Left renal pelvis (tissue), 4 donors: ENCODE results near the gene COMP. TPM values are rescaled to one million over a fixed set of nuclear protein-coding genes. Genes with fewer than 3 reads are reported as not detected.

Source experiments
- DNase-seq, 4 donors: peaks; one replicate each; pipeline ENCODE4 v3.0.0-alpha.2; 2013; ENCODE audit warnings: low read depth in 4 of 4, low spot score in 3 of 4
- polyA plus RNA-seq, 4 donors: library from polyadenylated mRNA; unstranded; fragments of 120-200 nt; gene quantifications; one replicate each; pipeline ENCODE4 v1.2.1, GENCODE V29; 2013; ENCODE audit not compliant: insufficient read length in 4 of 4

Gene COMP
- polyA plus RNA-seq, 4 donors = 0.20 to 0.45 (median 0.29) TPM

GRCh38 chr19:18754501-18754900 is 36.6 kb downstream of the COMP start:
- DNase-seq = no peak

GRCh38 chr19:18751571-18751970 is 39.5 kb downstream of the COMP start:
- no peak for DNase-seq

DNA sequence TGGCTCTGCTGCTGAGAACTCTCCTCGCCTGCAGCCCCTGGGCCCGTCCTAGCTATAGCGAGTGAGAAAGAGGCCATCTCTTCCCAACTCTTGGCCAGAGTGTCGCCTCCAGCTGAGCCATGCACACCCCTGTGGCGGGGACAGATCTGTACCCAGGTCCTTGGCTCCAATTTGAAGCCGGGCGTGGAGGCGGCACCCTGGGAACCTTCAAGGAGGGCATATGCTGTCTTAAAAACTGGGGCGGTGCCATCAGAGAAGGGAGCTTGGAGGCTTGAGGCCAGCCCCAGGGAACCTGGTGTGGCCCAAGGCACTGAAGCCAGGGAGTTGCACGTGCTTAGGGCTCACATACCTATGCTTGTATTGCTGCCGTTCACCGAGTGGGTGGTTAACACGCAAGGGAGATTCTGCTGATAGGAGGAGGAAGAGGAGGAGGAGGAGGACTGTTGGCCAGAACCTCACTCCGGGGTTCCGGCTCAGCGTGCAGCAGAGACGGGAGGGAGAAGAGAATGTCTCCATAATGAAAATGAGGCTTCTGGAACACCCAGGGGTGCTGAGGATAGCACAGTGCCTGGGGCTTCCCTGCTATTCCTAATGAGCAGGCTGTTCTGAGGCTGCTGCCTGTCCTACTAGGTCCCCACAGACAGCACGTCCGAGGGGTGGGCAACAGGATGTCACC is 40.7 kb downstream of the COMP start:
- DNase-seq = no peak

- no peak for DNase-seq
These were observed 41.5 kb downstream of the COMP start for GRCh38 chr19:18749362-18750231.

- DNase-seq = no peak
These were observed 44.4 kb downstream of the COMP start for GRCh38 chr19:18746401-18747325.

DNA sequence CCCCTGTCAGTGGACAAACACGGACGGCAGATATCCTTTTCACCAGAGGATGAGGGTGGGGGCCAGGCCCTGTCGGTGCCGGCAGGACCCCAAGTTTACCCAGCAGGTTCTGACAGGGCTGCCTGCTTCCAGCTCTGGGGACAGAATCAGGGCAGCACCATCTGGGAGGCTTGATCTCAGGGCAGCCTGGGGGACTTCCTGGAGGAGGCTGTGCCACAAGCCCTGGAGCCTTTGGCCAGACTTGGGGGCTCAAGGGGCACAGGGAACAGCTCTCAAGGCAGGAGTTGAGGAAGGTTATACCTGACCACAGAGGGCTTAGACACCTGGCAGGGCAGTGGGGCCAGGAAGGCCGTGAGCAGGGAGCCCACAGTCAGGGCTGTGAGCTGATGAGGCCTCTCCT is 45.2 kb downstream of the COMP start:
- no peak for DNase-seq

DNA sequence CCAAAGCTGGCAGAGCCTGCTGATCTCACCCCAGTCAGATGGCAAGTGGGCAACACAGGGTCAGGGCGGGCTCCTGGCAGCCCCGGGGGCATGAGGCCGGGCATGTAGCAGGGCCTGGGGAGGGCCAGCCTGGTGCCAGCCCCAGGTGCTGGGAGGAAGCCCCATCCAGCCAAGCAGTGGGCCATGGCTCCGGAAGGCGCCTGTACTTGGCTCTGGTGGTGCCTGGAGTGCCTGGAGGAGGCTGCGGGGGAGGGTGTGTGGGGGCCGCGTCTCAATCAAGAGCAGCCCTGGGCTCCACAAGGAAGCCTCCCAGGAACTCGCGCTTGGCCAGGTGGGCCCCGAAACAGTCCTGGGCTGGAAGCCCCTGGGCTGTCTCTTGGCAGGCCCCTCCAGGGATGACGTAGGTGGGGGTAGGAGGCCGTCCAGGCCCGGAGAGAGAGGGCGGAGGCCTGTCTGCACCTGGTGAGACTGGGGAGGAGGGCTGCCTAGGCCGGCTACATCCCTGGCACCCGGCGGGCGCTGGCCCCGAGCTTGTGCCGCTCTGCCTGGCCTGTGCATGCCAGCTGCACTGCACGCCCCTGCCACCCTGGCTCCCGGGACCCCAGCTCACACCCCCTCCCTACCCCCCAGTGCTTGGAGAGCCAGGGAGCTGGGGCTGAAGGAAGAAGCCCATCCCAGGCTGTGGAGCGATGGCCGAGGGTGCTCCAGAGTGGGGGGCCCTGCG is 45.9 kb downstream of the COMP start:
- peak in 2 of 4 donors; percentile 55 to 67 for DNase-seq

DNA sequence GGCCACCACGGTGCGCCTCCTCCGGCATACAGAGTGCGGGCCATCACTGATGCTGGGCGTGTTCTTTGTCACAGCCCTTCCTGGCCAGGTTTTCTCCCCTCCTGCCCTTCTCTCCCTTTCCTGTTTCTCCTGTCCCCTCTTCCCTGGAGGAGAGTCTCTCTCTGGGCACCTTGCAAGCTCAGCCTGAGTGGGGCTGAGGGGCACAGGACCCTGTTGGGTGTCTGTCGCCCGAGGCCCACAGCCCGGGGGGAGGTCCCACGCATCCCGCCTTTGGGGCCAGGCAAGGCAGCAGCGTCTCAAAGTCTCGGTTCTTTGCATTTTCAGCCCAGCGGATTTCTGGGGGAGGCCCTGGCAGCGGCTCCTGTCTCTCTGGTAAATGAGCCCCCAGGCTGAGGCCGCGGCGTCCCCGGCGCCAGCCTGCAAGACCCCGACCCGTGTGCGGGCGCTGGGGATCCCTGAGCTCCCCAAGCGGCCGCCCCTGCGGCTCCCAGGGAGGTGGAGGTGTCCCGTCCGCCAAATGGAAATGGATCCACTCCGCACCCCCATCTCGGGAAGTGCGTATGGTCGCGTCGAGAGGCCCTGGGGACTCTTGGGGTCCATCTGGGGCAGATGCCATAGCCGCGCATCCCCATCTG is 47.2 kb downstream of the COMP start:
- no peak for DNase-seq

DNA sequence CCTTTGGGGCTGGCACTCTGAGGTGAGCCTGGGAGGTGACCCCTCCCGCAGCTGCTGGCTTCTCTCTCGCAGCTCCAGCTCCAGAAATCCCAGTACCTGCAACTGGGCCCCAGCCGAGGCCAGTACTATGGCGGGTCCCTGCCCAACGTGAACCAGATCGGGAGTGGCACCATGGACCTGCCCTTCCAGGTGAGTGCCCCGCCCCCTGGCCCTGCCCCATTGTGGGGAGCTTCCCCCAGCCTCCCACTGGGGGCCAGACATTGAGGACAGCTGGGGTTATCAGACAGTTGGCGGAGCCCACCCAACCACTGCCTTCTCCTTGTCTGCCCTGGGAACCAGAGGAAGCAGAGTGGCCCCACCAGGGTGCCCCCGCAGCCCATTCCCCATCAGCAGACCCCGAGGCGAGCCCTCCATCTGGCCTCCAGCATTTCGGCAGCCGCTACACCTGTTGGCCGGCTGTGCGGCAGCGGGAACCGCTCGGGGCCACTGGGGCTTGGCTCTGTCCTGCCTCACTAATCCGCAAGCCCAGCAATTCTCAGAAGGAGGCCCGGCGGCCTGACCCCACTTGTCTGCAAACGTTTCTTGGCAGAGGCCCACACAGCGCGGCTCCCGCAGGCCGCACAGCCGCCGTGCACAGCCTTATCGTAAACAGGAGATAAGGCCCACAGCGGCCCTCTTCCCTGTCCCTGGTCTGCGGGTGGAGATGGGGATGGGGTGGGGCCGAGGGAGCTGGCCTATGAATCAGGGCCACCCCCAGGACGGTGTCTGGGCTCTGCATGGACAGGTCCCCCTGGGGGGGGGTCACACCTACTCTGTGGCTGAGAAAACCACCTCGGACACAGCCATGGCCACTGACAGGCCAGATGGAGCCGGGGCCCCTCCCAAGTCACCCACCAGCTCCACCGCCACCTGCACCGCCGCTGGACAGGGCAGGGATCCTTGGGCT is 48.0 kb downstream of the COMP start:
- no peak for DNase-seq

DNA sequence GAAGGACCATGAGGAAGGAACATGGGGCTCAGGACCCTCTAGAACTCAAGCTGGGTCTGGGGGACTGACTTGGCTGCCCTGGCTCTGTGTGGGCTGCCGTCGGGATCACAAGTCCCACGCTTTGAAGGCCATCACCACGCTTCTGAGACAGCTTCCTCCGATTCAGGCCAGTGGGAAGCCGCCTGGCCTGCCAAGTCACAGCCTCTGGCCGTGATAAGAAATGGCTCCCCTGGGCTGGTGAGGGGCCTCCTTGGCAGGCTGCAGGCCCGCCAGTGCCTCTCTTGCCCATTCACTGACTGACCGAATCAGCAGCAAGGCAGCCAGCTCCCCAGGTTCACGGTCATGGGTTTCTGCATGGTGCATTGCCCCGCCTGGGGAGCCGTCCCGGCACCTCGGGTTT is 48.8 kb downstream of the COMP start:
- no peak for DNase-seq

- DNase-seq = no peak
These were observed 49.7 kb downstream of the COMP start for GRCh38 chr19:18741124-18742121.

DNA sequence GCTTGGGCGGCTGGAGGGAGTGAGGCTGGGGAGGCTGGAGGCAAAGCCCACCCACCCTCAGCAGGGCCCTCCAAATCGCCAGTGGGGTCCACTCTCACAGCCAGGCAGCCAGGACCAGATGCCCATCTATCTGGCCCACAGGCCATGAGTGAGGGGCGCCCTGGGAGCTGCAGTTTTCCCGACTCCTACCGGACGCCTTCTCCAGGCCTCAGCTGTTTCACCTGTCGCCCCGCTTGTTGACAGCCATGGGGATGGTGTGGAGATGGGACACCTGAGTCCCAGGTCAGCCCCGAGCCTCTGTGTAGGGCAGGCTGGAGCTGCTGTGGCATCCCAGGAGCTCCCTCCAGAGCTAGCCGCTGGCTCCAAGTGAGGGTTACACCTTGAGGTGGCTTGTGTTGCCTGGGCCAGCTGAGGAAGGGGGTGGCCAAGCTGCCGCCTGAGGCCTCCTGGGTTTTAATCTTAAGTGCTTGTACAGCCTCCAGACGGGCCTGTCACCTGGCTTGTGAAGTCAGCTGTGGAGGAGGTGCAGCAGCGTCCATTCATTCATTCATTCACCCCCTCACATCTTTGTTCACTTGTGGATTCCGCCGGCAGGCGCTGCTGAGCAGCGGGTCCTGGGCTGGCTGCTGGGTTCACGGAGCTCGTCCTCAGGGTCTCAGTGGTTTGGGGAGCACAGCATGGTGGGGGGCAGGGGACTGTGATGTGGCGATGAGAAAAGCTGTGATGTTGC is 52.0 kb downstream of the COMP start:
- DNase-seq = no peak

DNA sequence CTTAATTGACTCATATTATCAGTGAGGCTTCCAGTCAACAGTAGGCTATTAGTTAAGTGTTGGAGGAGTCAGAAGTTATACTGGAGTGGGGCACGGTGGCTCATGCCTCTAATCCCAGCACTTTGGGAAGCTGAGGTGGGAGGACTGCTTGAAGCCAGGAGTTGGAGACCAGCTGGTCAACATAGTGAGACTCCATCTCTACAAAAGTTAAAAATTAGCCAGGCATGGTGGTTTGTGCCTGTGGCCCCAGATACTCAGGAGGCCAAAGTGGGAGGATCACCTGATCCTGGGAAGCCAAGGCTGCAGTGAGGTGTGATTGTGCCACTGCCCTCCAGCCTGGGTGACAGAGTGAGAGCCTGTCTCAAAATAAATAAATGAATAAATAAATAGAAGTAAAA is 53.2 kb downstream of the COMP start:
- no peak for DNase-seq

DNA sequence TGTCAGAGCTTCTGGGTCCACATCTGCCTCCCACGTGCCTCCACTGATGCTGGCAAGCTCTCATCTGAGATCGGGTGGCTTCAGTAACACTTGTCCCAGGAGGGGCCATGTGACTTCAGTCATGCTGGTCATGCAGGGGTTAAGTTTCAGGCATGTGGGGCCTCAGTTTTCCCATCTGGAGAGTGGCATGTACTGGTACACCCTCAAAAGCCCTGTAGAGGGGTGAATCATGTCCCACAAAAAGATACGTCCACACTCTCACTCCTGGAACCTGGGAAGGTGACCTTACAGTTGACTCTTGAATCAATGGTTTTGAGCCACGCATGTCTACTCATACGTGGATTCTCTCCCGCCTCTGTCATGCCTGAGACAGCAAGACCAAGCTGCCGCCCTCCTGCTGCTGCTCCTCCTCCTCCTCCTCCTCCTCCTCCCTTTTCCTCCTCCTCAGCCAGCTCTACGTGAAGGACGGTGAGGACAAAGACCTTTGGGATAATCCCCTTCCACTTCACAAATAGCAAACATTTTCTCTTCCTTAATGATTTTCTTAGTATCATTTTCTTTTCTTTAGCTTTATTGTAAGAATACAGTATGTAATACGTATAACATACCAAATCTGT is 53.7 kb downstream of the COMP start:
- DNase-seq = no peak

DNA sequence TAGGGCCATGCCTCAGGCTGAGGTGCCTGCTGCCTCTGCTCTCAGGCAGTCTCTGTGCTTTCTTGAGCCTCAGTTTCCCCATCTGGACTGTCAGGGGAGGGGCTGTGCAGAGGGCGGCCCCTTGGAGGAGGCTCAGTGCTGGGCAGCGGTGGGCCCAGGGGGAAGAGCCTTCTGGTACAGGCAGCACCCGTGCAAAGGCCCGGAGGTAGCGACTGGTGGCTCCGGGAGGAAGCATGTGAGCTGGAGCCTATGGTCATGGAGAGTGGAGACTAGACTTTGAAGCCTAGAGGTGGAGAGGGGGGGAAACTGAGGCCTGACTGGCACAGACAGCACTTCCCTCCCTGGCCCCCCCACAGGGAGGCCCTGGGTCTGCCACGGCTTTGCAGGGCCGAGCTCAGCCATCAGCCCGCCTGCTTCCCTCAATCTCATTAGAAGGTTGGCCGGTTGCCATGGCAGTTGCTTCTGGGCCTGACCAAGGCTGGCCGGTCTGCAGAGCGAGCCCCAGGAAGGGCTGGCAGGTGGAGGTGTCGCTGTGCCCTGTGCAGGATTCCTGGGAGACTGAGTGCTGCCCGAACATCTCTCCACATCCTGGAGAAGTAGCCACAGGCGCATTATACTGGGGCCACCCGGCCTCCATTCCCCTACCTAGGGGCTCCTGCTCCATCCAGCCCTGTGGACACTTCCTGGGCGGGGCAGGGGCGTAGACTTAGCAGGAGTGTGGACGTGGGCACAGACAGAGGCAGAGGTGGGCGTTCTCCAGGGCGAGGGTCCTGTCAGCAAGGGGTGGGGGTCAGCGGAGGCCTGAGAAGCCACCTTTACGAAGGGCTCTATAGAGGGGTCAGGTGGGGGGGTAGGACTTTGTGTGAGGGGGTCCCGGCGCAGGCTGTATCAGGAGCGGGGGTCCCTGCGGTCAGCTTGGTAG is 54.4 kb downstream of the COMP start:
- DNase-seq = no peak
